CD4-positive, CD25-positive, alpha-beta regulatory T cell (primary cell): ENCODE measurements around the gene NFATC2. TPM values are rescaled to one million over a fixed set of nuclear protein-coding genes. Genes with fewer than 3 reads are reported as not detected.

Source experiments
- ATAC-seq, 2 donors: fragments of 150-1000 bp; cut with Tn5 transposase; one replicate each; pipeline ENCODE4 v1.10.0; 2021; ENCODE audit warnings: low read depth in 2 of 2, moderate number of reproducible peaks in 2 of 2, moderate library complexity in 1 of 2
- DNase-seq, 3 donors: peaks; one replicate each; pipeline versions ENCODE4 v3.0.0 to v3.0.0-alpha.2; 2012 to 2022; ENCODE audit warnings: mixed read lengths in 1 of 3
- H3K27ac ChIP-seq: one replicate; pipeline ENCODE4 v1.7.0; 2013; ENCODE audit warnings: mild to moderate bottlenecking, low read length; ENCODE audit not compliant: insufficient read depth, poor library complexity, severe bottlenecking
- H3K27me3 ChIP-seq: one replicate; pipeline ENCODE4 v1.7.0; 2013; ENCODE audit warnings: low read length; ENCODE audit not compliant: control insufficient read depth, insufficient read depth
- H3K36me3 ChIP-seq: one replicate; pipeline ENCODE4 v1.7.0; 2013; ENCODE audit warnings: mild to moderate bottlenecking, low read length, moderate library complexity; ENCODE audit not compliant: control insufficient read depth, insufficient read depth
- H3K4me1 ChIP-seq: 2 replicates; pipeline ENCODE4 v1.7.0; 2013; ENCODE audit warnings: mild to moderate bottlenecking, low read length; ENCODE audit not compliant: insufficient read depth, control insufficient read depth, poor library complexity, severe bottlenecking
- H3K4me3 ChIP-seq: one replicate; pipeline ENCODE4 v1.7.0; 2013; ENCODE audit warnings: low read depth, mild to moderate bottlenecking, low read length, moderate library complexity
- H3K9me3 ChIP-seq, 2 experiments: 1 replicate in 1 of 2; 2 replicates in 1 of 2; pipeline ENCODE4 v1.7.0; 2013; ENCODE audit warnings: low read length in 2 of 2, mild to moderate bottlenecking in 1 of 2, moderate library complexity in 1 of 2; ENCODE audit not compliant: control insufficient read depth in 2 of 2
- H3K27ac Mint-ChIP-seq, 3 donors: one replicate each; pipeline ENCODE4 v1.8.0; 2020 to 2022; ENCODE audit warnings: mild to moderate bottlenecking in 3 of 3, mixed read lengths in 3 of 3, moderate library complexity in 2 of 3
- H3K27me3 Mint-ChIP-seq: one replicate; pipeline ENCODE4 v1.8.0; 2022; ENCODE audit warnings: mild to moderate bottlenecking, mixed read lengths
- H3K36me3 Mint-ChIP-seq: one replicate; pipeline ENCODE4 v1.8.0; 2020; ENCODE audit warnings: mixed read lengths
- H3K4me1 Mint-ChIP-seq, 4 donors: one replicate each; pipeline ENCODE4 v1.8.0; 2020 to 2022; ENCODE audit warnings: mixed read lengths in 4 of 4, mild to moderate bottlenecking in 1 of 4
- H3K4me3 Mint-ChIP-seq, 4 donors: one replicate each; pipeline ENCODE4 v1.8.0; 2020 to 2022; ENCODE audit warnings: mild to moderate bottlenecking in 4 of 4, mixed read lengths in 4 of 4, moderate library complexity in 3 of 4
- H3K9me3 Mint-ChIP-seq, 7 donors: one replicate each; pipeline ENCODE4 v1.8.0; 2020 to 2022; ENCODE audit warnings: mixed read lengths in 7 of 7, mild to moderate bottlenecking in 3 of 7, moderate library complexity in 2 of 7
- polyA plus RNA-seq, 4 donors: library from polyadenylated mRNA; unstranded; fragments of 300-500 nt; fragmentation: Illumina TruSeq; gene quantifications; one replicate each; pipeline ENCODE4 v1.2.3, GENCODE V29; 2021
- total RNA-seq: library from RNA; stranded (reverse); gene quantifications from one replicate; pipeline ENCODE4 v1.2.3, GENCODE V29; 2022

Gene NFATC2
- total and polyA plus RNA-seq, 5 donors from 2014 or later = 11.0 to 56.8 (median 14.2) TPM

GRCh38 chr20:51489611-51490010 lies 52.9 kb downstream of the NFATC2 start:
- no peak for DNase-seq
- H3K36me3 ChIP-seq = peaks cover 47% of the 10 kb centered on the region

DNA sequence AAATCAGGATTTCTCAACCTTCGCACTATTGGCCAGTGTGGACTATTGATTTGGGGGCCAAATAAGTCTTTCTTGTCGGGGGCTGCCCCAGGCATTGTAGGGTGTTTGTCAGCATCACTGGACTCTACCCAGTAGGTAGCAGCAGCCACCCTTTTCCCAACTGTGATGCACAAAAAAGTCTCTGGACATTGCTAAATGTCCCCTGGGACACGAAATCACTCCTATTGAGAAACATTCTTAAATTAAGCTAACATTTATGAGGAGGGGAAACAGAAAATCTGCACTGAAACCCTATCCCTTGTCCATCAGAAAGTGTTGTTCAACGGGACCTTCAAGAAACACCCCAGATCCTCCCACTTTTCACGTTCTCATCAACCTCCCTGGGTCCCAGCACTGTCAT lies 54.2 kb downstream of the NFATC2 start:
- H3K27ac Mint-ChIP-seq = peak overlapping the region in 1 of 3 donors; percentile 49
- H3K36me3 Mint-ChIP-seq = peaks cover 45% of the 10 kb centered on the region
- ATAC-seq (no peak), DNase-seq (no peak)
- Histone ChIP-seq H3K4me1 (peaks cover 10% of the 10 kb centered on the region), H3K27ac (no peak overlapping the region), H3K9me3 (no peaks in the 10 kb centered on the region), H3K4me3 (no peak overlapping the region), H3K27me3 (no peaks in the 10 kb centered on the region), H3K36me3 (peaks cover 47% of the 10 kb centered on the region)
- no peak overlapping the region for H3K4me3 Mint-ChIP-seq
- H3K27me3 Mint-ChIP-seq = no peaks in the 10 kb centered on the region
- H3K4me1 Mint-ChIP-seq = peaks cover 0 to 64% (median 25%) of the 10 kb centered on the region in 4 donors
- H3K9me3 Mint-ChIP-seq = peaks cover 0 to 1% (median 0%) of the 10 kb centered on the region in 7 donors

More at GRCh38 chr20:51489611-51490010, 52.9 kb downstream of the NFATC2 start:
- Mint-ChIP-seq H3K4me1 (peaks cover 0 to 68% (median 30%) of the 10 kb centered on the region in 4 donors), H3K9me3 (no peaks in the 10 kb centered on the region), H3K27ac (peak overlapping the region in 2 of 3 donors; percentile 11 to 38), H3K4me3 (no peak overlapping the region), H3K36me3 (peaks cover 42% of the 10 kb centered on the region), H3K27me3 (no peaks in the 10 kb centered on the region)
- ATAC-seq = no peak
- Histone ChIP-seq H3K4me1 (peaks cover 23% of the 10 kb centered on the region), H3K4me3 (no peak overlapping the region), H3K27ac (no peak overlapping the region), H3K27me3 (no peaks in the 10 kb centered on the region), H3K9me3 (no peaks in the 10 kb centered on the region)

DNA sequence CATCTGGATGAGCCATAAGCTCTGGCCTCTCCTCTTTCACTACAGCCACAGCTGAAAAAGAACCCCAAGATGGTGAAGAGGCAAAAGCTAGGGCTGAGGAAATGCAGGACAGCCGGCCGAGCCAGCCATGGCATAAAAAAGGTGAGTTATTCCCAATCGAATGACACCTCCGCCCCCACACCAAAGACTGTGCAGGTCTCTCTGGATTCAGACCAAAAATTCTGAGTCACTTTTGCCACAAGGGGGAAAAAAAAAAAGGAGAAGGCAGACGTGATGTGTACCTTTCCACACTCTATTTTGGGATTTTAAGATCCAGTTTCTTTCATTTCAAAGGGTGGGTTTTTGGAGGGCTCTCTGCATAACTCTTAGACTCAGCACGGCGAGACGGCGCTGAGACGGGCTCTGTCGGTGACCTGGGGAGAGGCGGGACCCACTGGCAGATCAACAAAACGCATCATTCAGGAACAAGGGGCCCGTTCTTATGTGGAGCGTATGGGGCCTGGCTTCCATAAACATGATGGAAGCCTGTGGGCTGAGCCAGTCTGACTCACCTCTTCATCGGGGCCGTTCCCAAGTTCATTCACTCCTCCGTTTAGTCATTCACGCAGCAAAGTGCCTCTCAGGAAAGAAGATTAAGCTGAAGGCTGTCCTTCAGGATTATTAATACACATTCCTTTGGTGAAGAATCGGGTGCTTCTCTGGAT lies 54.8 kb downstream of the NFATC2 start:
- H3K4me3 ChIP-seq = no peak overlapping the region
- no peak for ATAC-seq
- H3K9me3 ChIP-seq = no peaks in the 10 kb centered on the region
- peaks cover 45% of the 10 kb centered on the region for H3K36me3 ChIP-seq
- Mint-ChIP-seq H3K4me3 (no peak overlapping the region), H3K9me3 (peaks cover 0 to 1% (median 0%) of the 10 kb centered on the region in 7 donors), H3K4me1 (peaks cover 5 to 63% (median 25%) of the 10 kb centered on the region in 4 donors), H3K27ac (no peak overlapping the region), H3K27me3 (no peaks in the 10 kb centered on the region), H3K36me3 (peaks cover 43% of the 10 kb centered on the region)
- no peak for DNase-seq
- H3K4me1 ChIP-seq = peaks cover 4% of the 10 kb centered on the region
- H3K27ac ChIP-seq = no peak overlapping the region
- no peaks in the 10 kb centered on the region for H3K27me3 ChIP-seq

GRCh38 chr20:51487076-51487475 lies 55.4 kb downstream of the NFATC2 start:
- Histone ChIP-seq H3K36me3 (peaks cover 45% of the 10 kb centered on the region), H3K4me3 (no peak overlapping the region), H3K4me1 (peaks cover under 1% of the 10 kb centered on the region), H3K27me3 (no peaks in the 10 kb centered on the region), H3K27ac (no peak overlapping the region), H3K9me3 (no peaks in the 10 kb centered on the region)
- Mint-ChIP-seq H3K4me1 (peaks cover 11 to 62% (median 29%) of the 10 kb centered on the region in 4 donors), H3K9me3 (peaks cover 0 to 1% (median 0%) of the 10 kb centered on the region in 7 donors), H3K27ac (no peak overlapping the region), H3K27me3 (no peaks in the 10 kb centered on the region), H3K36me3 (peaks cover 43% of the 10 kb centered on the region), H3K4me3 (no peak overlapping the region)
- ATAC-seq (no peak), DNase-seq (no peak)

DNA sequence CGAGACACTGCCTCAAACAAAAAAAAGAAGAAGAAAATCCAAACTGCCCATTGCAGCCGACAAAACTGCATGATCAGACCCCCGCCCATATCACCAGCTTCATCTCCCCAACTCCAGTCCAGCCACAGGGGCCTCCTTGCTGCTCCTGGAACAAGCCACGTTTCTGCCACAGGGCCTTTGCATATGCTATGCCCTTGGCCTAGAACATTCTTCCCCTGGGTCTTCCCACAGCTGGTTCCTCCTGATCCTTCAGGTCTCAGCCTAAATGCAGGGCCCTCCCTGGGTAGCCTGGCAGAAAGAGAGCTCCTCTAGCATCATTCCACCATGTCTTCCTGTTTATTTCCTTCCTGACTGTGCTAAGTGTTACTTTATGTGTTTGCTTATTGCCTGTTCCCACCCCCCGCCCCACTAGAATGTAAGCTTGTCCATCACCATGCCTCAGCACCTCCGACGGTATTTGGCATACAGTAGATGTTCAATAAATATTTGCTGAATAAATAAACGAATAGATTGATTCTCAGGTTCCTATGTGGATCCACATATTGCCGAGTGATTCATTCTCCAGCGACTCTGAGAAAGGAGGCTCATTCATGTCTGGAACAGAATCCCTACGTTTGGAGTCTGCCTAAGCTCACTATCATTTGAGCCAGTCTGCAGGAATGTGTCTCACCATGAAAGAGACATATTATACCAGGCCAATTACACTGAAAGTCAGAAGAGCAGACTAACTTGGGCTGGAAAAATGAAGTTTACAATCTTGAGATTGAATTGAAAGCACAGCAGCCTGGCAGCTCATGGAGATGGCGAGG lies 56.1 kb downstream of the NFATC2 start:
- ATAC-seq (no peak), DNase-seq (no peak)
- Histone ChIP-seq H3K36me3 (peaks cover 45% of the 10 kb centered on the region), H3K27ac (no peak overlapping the region), H3K27me3 (no peaks in the 10 kb centered on the region), H3K9me3 (no peaks in the 10 kb centered on the region), H3K4me3 (no peak overlapping the region), H3K4me1 (peaks cover 8% of the 10 kb centered on the region)
- peaks cover 18 to 62% (median 32%) of the 10 kb centered on the region in 4 donors for H3K4me1 Mint-ChIP-seq
- H3K4me3 Mint-ChIP-seq = no peak overlapping the region
- H3K36me3 Mint-ChIP-seq = peaks cover 43% of the 10 kb centered on the region
- H3K27ac Mint-ChIP-seq = peak overlapping the region in 2 of 3 donors; percentile 20 to 62
- peaks cover 0 to 1% (median 0%) of the 10 kb centered on the region in 7 donors for H3K9me3 Mint-ChIP-seq
- no peaks in the 10 kb centered on the region for H3K27me3 Mint-ChIP-seq

- Mint-ChIP-seq H3K4me3 (peak overlapping the region in 1 of 4 donors; percentile 54), H3K4me1 (peaks cover 28 to 64% (median 41%) of the 10 kb centered on the region in 4 donors), H3K27ac (no peak overlapping the region), H3K36me3 (peaks cover 37% of the 10 kb centered on the region), H3K27me3 (no peaks in the 10 kb centered on the region), H3K9me3 (peaks cover 0 to 1% (median 0%) of the 10 kb centered on the region in 7 donors)
- DNase-seq (no peak), ATAC-seq (no peak)
- peaks cover 23% of the 10 kb centered on the region for H3K4me1 ChIP-seq
- no peaks in the 10 kb centered on the region for H3K9me3 ChIP-seq
- H3K4me3 ChIP-seq = no peak overlapping the region
- no peak overlapping the region for H3K27ac ChIP-seq
- H3K27me3 ChIP-seq = no peaks in the 10 kb centered on the region
- H3K36me3 ChIP-seq = peaks cover 35% of the 10 kb centered on the region
Observed at GRCh38 chr20:51484831-51485230, 57.7 kb downstream of the NFATC2 start.

DNA sequence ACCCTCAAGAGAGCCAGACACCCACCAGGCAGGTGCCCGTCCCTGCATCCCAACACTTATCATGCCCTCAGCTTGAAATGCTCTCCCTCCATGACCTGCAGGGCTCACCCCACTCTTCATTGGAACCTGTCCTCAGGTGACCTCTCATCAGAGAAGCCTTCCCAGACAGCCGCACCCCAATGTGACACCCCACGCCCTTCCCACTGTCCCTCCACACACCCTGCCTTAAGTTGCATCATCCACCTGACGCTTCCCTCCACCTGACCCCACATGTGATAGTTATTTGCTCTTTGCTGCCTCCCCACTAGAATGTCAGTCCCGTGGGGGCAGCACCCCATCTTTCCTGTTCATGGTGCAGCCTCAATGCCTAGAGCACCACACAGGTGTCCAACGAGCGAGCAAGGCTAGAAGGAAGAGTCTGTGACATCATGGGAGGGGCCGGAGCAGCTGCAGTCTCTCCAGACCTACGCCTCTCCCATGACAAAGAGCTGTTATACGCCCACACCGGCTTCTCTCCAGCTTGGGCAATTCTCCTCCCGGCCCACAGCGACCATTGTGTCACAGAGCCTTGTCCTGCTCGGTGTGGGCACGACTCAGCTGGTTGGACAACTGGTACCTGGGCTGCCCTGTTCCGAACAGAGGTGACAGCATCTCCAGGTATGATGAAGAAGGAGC lies 58.2 kb downstream of the NFATC2 start:
- peaks cover 23% of the 10 kb centered on the region for H3K4me1 ChIP-seq
- no peak overlapping the region for H3K27ac ChIP-seq
- Mint-ChIP-seq H3K36me3 (peaks cover 37% of the 10 kb centered on the region), H3K4me1 (peaks cover 28 to 64% (median 38%) of the 10 kb centered on the region in 4 donors), H3K9me3 (peaks cover 0 to 1% (median 0%) of the 10 kb centered on the region in 7 donors), H3K27me3 (no peaks in the 10 kb centered on the region), H3K27ac (peak overlapping the region in 1 of 3 donors; percentile 62), H3K4me3 (no peak overlapping the region)
- H3K9me3 ChIP-seq = no peaks in the 10 kb centered on the region
- H3K36me3 ChIP-seq = peaks cover 33% of the 10 kb centered on the region
- H3K4me3 ChIP-seq = no peak overlapping the region
- ATAC-seq (no peak), DNase-seq (no peak)
- no peaks in the 10 kb centered on the region for H3K27me3 ChIP-seq
